ENCODE results near the gene ASB3.
A peak's percentile ranks its signal among the peaks of the same experiment; 100 is the strongest.

The ASB3 gene

GRCh38 chr2:53751728-53752127 lies 35.0 kb downstream of the ASB3 start:
- Histone ChIP-seq H3K4me2 (no peak overlapping the region), H2AFZ (ENCODE audit: low read depth) (no peak overlapping the region), H3K79me2 (ENCODE audit: insufficient read depth, low read depth) (no peaks in the 10 kb centered on the region), H3K36me3 (ENCODE audit: insufficient read depth) (no peaks in the 10 kb centered on the region), H3K4me3 (IDR thresholded peaks at IDR 0.05; ENCODE audit: insufficient read depth, low read depth, low read length) (no peak overlapping the region), H3K4me1 (ENCODE audit: low read depth, poor library complexity, severe bottlenecking) (peaks cover 21% of the 10 kb centered on the region), H3K27ac (no peak overlapping the region), H4K20me1 (ENCODE audit: insufficient read depth) (no peaks in the 10 kb centered on the region), H3K9ac (no peak overlapping the region), H3K27me3 (ENCODE audit: insufficient read depth, low read depth) (no peaks in the 10 kb centered on the region)
- no peak for TF ChIP-seq CTCF (conservative IDR thresholded peaks at IDR 0.05; ENCODE audit: low read depth, low read length)

GRCh38 chr2:53750041-53750768 lies 36.5 kb downstream of the ASB3 start:
- H3K36me3 ChIP-seq (ENCODE audit: insufficient read depth), result no peaks in the 10 kb centered on the region
- H3K4me1 ChIP-seq (ENCODE audit: low read depth, poor library complexity, severe bottlenecking), result peaks cover 21% of the 10 kb centered on the region
- H3K4me3 ChIP-seq (IDR thresholded peaks at IDR 0.05; ENCODE audit: insufficient read depth, low read depth, low read length), result peak overlapping the region; percentile 28
- H3K27me3 ChIP-seq (ENCODE audit: insufficient read depth, low read depth), result no peaks in the 10 kb centered on the region
- H4K20me1 ChIP-seq (ENCODE audit: insufficient read depth), result no peaks in the 10 kb centered on the region
- H3K4me2 ChIP-seq, result peak overlapping the region; percentile 59; the same call in 1 of the 2 replicates
- H3K27ac ChIP-seq, result peak overlapping the region; percentile 13; the same call in 1 of the 2 replicates
- no peaks in the 10 kb centered on the region for H3K79me2 ChIP-seq (ENCODE audit: insufficient read depth, low read depth)
- H3K9ac ChIP-seq, result no peak overlapping the region
- H2AFZ ChIP-seq (ENCODE audit: low read depth), result no peak overlapping the region
- TF ChIP-seq CTCF (conservative IDR thresholded peaks at IDR 0.05; ENCODE audit: low read depth, low read length), result no peak

GRCh38 chr2:53744395-53745065 lies 42.2 kb downstream of the ASB3 start:
- Histone ChIP-seq H4K20me1 (ENCODE audit: insufficient read depth) (no peaks in the 10 kb centered on the region), H2AFZ (ENCODE audit: low read depth) (no peak overlapping the region), H3K4me1 (ENCODE audit: low read depth, poor library complexity, severe bottlenecking) (peaks cover 1% of the 10 kb centered on the region), H3K4me2 (no peak overlapping the region), H3K27ac (no peak overlapping the region), H3K4me3 (IDR thresholded peaks at IDR 0.05; ENCODE audit: insufficient read depth, low read depth, low read length) (no peak overlapping the region), H3K36me3 (ENCODE audit: insufficient read depth) (no peaks in the 10 kb centered on the region), H3K27me3 (ENCODE audit: insufficient read depth, low read depth) (no peaks in the 10 kb centered on the region), H3K9ac (no peak overlapping the region), H3K79me2 (ENCODE audit: insufficient read depth, low read depth) (no peaks in the 10 kb centered on the region)
- no peak for TF ChIP-seq CTCF (conservative IDR thresholded peaks at IDR 0.05; ENCODE audit: low read depth, low read length)

GRCh38 chr2:53740170-53740569 lies 46.6 kb downstream of the ASB3 start:
- no peaks in the 10 kb centered on the region for H3K36me3 ChIP-seq (ENCODE audit: insufficient read depth)
- H3K4me1 ChIP-seq (ENCODE audit: low read depth, poor library complexity, severe bottlenecking), result no peaks in the 10 kb centered on the region
- no peak overlapping the region for H3K9ac ChIP-seq
- H3K4me3 ChIP-seq (IDR thresholded peaks at IDR 0.05; ENCODE audit: insufficient read depth, low read depth, low read length), result no peak overlapping the region
- H3K27me3 ChIP-seq (ENCODE audit: insufficient read depth, low read depth), result no peaks in the 10 kb centered on the region
- H4K20me1 ChIP-seq (ENCODE audit: insufficient read depth), result no peaks in the 10 kb centered on the region
- H3K27ac ChIP-seq, result no peak overlapping the region
- H3K4me2 ChIP-seq, result no peak overlapping the region
- TF ChIP-seq CTCF (conservative IDR thresholded peaks at IDR 0.05; ENCODE audit: low read depth, low read length), result peak; percentile 37; the same call in 1 of the 2 replicates
- H3K79me2 ChIP-seq (ENCODE audit: insufficient read depth, low read depth), result no peaks in the 10 kb centered on the region
- H2AFZ ChIP-seq (ENCODE audit: low read depth), result no peak overlapping the region
